IMR-90 (cell line): ENCODE measurements around the gene GTPBP8.

ENCODE experiments used
- CEBPB ChIP-seq: IDR thresholded peaks from 2 replicates; pipeline ENCODE4 v1.6.1; 2012; ENCODE audit warnings: low read depth, low read length, improper control_type of control experiment
- FOS ChIP-seq: fragments of 150-350 bp; IDR thresholded peaks from 2 replicates; pipeline ENCODE4 v1.6.1; 2016; ENCODE audit warnings: low read depth, low read length
- MAFK ChIP-seq: IDR thresholded peaks from 2 replicates; pipeline ENCODE4 v1.6.1; 2012; ENCODE audit warnings: low read depth, low read length, improper control_type of control experiment
- MXI1 ChIP-seq: IDR thresholded peaks from 2 replicates; pipeline ENCODE4 v1.6.1; 2012; ENCODE audit warnings: low read depth, mild to moderate bottlenecking, low read length, moderate library complexity, borderline replicate concordance
- NFE2L2 ChIP-seq: fragments of 150-350 bp; IDR thresholded peaks from 2 replicates; pipeline ENCODE4 v1.6.1; 2016; ENCODE audit warnings: low read depth, mild to moderate bottlenecking, low read length
- POLR2A ChIP-seq: IDR thresholded peaks from 2 replicates; pipeline ENCODE4 v1.6.1; 2012; ENCODE audit warnings: mild to moderate bottlenecking, low read depth, low read length
- RAD21 ChIP-seq: IDR thresholded peaks from 2 replicates; pipeline ENCODE4 v1.6.1; 2012; ENCODE audit warnings: low read length, improper control_type of control experiment
- RCOR1 ChIP-seq: IDR thresholded peaks from 2 replicates; pipeline ENCODE4 v1.6.1; 2012; ENCODE audit warnings: mild to moderate bottlenecking, low read length, improper control_type of control experiment; ENCODE audit not compliant: insufficient replicate concordance
- RFX5 ChIP-seq: IDR thresholded peaks from 2 replicates; pipeline ENCODE4 v1.8.0; 2012; ENCODE audit warnings: low read depth, mild to moderate bottlenecking, low read length, moderate library complexity
- SMC3 ChIP-seq: fragments of 150-350 bp; IDR thresholded peaks from 2 replicates; pipeline ENCODE4 v1.6.1; 2016; ENCODE audit warnings: low read depth, mild to moderate bottlenecking, antibody characterized with exemption, low read length, moderate library complexity
- USF2 ChIP-seq: fragments of 150-350 bp; IDR thresholded peaks from 2 replicates; pipeline ENCODE4 v1.6.1; 2017; ENCODE audit warnings: mild to moderate bottlenecking, antibody characterized with exemption, low read length, low read depth
- TF ChIP-seq, protein P1 (sequence below): conservative IDR thresholded peaks from 2 replicates; pipeline ENCODE4 v1.5.1; 2012; ENCODE audit warnings: mild to moderate bottlenecking, low read depth, low read length, improper control_type of control experiment

GRCh38 chr3:112965656-112966055 lies 25.1 kb upstream of the GTPBP8 start:
- TF ChIP-seq, protein P1, sequence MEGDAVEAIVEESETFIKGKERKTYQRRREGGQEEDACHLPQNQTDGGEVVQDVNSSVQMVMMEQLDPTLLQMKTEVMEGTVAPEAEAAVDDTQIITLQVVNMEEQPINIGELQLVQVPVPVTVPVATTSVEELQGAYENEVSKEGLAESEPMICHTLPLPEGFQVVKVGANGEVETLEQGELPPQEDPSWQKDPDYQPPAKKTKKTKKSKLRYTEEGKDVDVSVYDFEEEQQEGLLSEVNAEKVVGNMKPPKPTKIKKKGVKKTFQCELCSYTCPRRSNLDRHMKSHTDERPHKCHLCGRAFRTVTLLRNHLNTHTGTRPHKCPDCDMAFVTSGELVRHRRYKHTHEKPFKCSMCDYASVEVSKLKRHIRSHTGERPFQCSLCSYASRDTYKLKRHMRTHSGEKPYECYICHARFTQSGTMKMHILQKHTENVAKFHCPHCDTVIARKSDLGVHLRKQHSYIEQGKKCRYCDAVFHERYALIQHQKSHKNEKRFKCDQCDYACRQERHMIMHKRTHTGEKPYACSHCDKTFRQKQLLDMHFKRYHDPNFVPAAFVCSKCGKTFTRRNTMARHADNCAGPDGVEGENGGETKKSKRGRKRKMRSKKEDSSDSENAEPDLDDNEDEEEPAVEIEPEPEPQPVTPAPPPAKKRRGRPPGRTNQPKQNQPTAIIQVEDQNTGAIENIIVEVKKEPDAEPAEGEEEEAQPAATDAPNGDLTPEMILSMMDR, result no peak
- TF ChIP-seq MAFK (no peak), FOS (no peak), RAD21 (no peak), USF2 (no peak), POLR2A (no peak), MXI1 (no peak), RFX5 (no peak), CEBPB (no peak), NFE2L2 (no peak), RCOR1 (no peak), SMC3 (no peak)
